ENCODE measurements around the gene PAPOLB.

DNA sequence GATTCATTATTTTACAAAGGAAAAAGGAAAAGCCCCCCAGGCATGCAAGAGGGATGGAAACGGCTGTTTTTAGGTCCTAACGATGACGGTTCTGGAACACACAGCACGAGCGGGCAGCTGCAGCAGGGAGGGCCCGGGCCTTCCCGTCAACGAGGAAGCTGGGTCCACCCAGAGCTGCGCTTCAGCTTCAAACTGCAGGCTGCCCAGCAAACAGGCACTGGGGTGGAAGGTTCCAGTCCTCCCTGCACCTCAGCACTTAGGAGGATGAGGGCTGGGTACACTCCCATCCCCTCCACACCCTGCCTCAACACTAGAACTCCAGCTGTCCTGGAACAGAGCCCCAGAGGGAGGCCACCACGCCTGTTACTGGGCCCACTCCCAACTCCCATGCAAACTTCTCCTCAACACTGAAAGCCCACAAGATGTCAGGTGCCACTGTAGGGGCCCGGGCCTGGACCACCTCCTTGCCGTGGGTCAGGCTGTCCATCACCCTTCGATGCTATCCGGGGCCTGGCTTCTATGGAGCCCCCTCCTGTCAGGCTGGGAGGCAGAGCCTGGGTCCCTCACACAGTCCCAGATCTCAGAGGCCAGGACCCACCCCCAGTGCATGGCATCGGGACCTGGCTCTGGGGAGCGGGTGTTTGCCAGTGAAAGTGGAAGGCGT, 33.0 kb downstream of the PAPOLB start:
- TF ChIP-seq POLR2A (IDR thresholded peaks at IDR 0.05; ENCODE audit: low read depth, low read length): no peak
- TF ChIP-seq, protein P1, sequence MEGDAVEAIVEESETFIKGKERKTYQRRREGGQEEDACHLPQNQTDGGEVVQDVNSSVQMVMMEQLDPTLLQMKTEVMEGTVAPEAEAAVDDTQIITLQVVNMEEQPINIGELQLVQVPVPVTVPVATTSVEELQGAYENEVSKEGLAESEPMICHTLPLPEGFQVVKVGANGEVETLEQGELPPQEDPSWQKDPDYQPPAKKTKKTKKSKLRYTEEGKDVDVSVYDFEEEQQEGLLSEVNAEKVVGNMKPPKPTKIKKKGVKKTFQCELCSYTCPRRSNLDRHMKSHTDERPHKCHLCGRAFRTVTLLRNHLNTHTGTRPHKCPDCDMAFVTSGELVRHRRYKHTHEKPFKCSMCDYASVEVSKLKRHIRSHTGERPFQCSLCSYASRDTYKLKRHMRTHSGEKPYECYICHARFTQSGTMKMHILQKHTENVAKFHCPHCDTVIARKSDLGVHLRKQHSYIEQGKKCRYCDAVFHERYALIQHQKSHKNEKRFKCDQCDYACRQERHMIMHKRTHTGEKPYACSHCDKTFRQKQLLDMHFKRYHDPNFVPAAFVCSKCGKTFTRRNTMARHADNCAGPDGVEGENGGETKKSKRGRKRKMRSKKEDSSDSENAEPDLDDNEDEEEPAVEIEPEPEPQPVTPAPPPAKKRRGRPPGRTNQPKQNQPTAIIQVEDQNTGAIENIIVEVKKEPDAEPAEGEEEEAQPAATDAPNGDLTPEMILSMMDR (conservative IDR thresholded peaks at IDR 0.05; ENCODE audit: low read depth, low read length): no peak
- TF ChIP-seq RFX5 (IDR thresholded peaks at IDR 0.05; ENCODE audit: low read depth, low read length): no peak
- TF ChIP-seq FOS (IDR thresholded peaks at IDR 0.05; ENCODE audit: low read depth, low read length): no peak
- no peak for TF ChIP-seq RAD21 (IDR thresholded peaks at IDR 0.05; ENCODE audit: low read length)
- TF ChIP-seq MXI1 (IDR thresholded peaks at IDR 0.05; ENCODE audit: borderline replicate concordance, low read depth, low read length): no peak
- TF ChIP-seq BHLHE40 (IDR thresholded peaks at IDR 0.05; ENCODE audit: low read depth, low read length): no peak
- TF ChIP-seq, protein P2, sequence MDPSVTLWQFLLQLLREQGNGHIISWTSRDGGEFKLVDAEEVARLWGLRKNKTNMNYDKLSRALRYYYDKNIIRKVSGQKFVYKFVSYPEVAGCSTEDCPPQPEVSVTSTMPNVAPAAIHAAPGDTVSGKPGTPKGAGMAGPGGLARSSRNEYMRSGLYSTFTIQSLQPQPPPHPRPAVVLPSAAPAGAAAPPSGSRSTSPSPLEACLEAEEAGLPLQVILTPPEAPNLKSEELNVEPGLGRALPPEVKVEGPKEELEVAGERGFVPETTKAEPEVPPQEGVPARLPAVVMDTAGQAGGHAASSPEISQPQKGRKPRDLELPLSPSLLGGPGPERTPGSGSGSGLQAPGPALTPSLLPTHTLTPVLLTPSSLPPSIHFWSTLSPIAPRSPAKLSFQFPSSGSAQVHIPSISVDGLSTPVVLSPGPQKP (IDR thresholded peaks at IDR 0.05; ENCODE audit: borderline replicate concordance, low read depth, low read length): no peak
- no peak for TF ChIP-seq MAFK (IDR thresholded peaks at IDR 0.05; ENCODE audit: low read depth, low read length)
- no peak for TF ChIP-seq CEBPB (IDR thresholded peaks at IDR 0.05; ENCODE audit: low read depth, low read length)
- no peak for TF ChIP-seq SMC3 (IDR thresholded peaks at IDR 0.05; ENCODE audit: low read depth, low read length)
